Fibroblast of skin of scalp (primary cell): ENCODE data around the gene KRT3.
"Not testable (repeated sequence)": the region's sequence is repeated elsewhere in the genome, so short reads cannot be mapped to it uniquely, and the experiment has no call there.

Source experiments
- DNase-seq: peaks from one replicate; pipeline ENCODE4 v3.0.0-alpha.2; 2013

KRT3 gene

DNA sequence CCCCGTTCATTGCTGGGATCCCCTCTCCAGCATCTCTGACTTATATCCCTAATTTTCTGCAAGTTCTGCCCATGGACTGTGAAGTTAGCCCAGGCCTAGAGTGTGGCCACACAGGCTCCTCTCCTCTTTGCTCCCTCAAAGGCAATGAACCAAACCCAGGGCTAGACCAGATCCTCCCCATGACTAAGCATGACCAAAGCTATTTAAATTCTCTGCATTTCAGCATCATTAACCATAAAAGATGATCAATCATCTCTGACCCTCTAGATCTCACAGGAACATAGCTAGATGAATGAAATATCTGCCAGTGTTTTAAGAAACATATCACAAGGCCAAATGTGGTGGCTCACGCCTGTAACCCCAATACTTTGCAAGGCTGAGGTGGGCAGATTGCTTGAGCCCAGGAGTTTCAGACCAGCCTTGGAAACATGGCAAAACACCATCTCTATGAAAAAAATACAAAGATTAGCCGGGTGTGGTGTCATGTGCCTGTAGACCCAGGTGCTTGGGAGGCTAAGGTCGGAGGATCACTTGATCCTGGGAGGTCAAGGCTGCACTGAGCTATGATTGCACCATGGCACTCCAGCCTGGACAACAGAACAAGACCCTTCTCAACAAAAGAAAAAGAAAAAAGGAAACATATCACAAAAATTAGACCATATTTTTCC, 2.2 kb upstream of the KRT3 start:
- DNase-seq, result peak; percentile 76

DNA sequence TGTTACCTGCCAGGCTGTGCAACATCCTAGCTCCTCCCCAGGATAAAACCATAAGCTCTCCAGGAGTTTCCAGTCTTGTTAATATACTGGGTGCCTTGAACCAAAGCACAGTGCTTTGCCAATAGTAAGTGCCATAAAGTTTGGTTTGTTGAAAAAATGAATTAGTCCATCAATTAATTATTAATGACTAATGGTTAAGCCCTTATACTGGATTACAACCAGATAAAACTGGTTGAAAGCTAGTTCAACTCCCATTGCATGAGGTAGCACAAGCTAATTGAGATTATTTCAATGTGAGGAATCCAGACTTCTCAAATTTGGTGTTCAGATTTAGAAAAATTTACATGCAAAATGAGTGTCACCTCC, 1.6 kb upstream of the KRT3 start:
- no peak for DNase-seq

DNA sequence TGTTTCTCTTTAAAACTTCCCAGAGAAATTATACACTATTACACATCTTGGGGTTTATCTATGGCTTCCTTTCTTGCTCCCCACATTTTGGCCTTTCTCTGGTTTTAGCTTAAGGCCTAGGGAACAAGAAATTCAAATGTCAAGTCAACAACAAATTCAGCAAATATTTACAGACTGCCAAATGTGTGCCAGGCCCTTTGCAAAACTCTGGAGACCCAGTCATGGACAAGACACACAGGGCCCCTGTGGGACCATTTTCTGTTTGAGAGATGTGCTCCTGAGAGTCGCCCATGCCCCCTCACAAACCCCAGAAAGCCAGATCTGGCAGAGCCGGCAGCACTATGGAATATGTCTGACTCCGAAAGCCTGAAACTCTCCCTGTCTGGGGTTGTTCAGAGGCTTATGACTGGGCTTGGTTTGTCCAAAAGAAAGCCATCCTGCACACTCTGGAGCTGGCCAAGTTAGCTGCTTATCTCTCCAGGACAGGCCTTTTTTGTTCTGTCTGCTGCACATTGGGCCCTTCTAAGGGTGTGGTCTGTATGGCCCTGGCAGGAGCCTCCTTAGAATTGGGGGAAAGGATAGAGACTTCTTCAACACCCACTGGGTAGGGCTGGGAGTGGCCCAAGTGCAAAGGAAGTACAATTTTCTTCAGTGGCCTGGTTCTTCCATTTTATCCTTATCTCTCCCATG, 1.1 kb upstream of the KRT3 start:
- DNase-seq, result no peak

DNA sequence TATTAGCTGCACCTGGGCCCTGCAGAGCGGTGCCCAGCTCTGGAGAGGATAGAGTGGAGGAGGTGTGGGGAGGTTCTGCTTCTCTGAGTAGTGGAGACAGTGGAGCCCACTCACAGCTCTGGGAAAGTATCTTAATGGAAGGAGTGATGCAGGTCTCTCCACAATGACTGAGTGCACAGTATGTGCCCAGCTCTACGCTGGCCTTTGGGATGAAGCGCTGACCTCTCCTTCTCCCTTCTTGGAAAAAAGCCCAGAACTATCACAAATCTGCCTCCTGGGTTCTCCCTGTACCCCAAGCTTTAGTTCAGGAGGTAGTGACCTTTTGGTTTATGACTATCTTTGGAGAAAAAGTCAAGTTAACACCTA, 495 bp upstream of the KRT3 start:
- no peak for DNase-seq

DNA sequence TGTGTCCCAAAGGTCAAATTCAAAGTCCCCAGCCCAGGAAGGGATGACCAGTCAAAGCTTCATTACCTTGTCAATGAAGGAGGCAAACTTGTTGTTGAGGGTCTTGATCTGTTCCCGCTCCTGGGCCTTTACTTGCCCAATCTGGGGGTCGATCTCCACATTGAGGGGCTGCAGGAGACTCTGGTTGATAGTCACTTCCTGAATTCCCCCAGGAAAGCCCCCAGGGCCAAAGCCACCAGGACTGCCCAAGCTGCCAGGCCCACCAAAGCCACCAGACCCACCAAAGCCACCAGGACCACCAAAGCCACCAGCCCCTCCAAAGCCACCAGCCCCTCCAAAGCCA, 614 bp downstream of the KRT3 start:
- not testable (repeated sequence) for DNase-seq

DNA sequence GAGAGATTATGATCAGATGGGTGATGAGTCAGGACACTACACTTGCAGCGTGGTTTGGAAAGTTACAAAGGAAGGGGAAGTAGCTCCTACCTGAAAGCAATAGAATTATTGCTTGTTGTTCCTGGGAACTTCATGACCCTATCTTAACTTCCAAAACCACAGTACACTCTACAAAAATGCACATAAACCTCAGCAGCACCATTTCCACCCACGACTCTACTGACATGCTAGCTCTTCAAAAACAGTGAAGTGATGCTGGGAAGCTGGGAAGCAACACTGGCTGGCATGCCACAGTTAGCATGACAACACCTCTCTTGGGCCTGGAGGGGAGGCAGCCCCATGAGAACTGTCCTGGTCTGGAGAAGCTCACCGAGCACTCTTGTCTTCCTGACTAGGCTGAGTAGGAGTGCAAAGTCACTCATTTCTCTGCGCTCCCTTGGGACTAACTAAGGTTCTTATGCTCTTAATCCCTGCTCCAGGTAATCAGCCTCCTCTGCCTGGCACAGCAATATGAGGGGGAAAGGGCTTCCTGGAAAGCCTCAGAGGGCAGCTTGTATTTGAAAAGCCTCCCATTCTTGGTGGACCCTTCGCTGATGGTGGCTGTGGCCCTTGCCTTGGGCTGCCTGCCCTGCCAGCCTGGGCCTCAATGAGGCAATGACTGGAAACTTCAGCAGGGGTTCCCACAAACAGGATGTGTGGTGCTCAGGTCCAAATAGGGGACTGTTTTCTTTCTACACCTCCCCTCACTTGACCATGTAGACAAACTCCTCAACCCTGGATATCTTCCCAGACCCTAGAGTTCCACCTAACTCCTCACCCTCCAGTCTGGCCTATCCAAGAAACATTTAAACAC, 1.2 kb downstream of the KRT3 start:
- DNase-seq, result peak; percentile 28

DNA sequence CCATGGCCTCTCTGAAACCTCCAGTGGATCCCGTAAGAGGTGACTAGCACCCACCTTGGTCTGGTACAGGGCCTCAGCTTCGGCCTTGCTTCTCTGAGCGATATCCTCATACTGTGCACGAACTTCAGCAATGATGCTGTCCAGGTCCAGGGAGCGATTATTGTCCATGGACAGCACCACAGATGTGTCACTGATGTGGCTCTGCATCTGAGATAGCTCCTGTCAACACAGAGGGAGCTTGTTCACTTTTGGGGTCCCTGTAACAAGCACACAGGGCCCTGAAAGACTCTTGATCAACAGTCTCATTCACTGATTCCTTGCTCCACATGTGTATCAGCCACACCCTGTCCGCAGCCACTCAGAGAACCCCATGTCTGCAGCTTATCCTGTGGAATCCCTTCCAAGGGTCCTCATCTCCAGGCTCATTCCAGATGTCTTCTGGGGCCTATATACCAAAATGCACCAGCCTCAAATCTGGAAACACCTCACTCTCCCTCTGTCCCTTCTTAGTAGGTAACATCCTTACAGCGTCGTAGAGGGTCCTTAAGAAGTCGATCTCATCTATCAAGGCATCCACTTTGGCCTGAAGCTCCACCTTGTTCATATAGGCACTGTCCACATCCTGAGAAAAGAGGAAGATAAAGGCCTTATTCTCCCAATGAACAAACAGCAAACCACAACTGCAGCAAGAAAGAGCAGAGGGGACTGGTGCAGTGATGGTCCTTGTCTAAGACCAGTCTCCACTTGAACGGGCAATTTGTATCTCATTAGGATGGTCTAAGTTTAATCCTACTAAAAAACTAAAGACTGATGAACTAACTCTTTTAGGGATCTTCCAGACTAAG, 3.5 kb downstream of the KRT3 start:
- no peak for DNase-seq

DNA sequence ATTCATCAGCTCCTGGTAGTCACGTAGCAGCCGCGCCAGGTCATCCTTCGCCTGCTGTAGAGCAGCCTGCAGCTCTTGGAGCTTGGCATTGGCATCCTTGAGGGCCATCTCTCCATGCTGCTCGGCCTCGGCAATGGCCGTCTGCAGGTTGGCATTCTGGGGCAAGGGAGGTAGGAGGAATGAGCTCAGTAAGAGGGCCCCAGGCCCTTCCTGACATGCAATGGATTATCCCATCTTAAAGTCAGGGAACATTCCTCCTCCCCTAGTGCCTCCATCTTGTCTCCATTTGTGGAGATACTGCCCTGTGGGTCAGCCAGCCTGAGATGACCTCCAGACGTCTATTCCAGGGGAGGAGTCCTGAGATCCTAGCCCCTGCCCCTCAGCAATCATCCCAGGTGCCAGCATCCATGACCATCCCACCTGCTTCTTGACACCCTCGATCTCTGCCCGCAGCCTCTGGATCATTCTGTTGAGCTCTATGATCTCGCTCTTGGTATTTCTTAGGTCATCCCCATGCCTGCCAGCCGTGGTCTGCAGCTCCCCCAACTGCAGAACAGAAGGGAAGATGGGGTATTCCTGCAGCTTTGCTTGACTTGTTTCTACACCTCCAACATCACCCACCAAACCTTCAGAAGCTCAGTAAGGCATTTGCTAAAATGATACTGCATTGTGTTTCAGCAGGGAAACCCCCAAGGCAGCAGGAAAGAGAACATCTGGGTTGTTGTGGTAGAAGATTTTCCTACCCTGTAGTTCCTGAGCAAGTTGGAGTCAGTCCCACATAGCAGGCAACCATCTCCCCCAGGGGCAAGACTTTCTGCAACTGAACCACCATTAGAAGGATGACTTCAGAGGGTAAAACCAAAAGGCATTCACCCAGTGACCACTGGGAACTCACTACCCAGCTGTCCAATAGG, 4.4 kb downstream of the KRT3 start:
- peak; percentile 10 for DNase-seq

DNA sequence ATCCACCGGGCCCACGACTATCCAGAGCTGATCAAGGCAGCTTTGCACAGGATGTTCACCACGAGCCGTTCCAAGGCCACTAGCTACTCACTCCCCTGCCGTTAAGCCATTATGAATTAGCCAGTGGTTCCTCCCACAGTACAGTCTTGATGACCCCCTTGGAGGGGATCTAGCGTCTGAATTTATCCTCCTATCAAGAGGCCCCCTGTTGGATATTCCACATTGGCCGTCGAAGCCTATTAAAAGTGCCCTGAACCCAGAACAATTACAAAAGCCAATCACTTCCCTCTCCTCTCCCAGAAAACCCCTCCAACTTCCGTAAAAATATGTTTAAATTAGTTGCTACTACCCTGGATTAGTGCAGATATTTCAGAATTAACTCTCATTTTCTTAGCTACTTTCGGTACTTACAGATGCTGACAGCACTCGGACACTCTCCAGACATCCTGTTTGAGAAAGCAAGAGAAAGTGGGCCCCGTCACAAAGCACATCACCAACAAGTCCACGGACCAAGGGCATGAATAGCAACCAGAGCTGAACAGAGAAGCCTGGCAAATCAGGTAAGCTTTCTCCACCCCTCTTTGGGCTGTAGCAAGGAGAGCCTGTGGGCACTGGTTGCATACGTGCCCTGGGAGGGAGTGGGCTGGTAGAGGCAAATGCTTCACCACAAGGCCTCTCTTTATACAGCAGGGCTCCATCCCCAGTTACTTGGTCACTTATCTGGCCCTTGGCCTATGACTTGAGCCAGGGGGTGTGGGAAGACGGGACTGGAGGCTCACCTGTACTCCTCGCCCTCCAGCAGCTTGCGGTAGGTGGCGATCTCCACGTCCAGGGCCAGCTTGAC, 5.3 kb downstream of the KRT3 start:
- DNase-seq, result no peak

DNA sequence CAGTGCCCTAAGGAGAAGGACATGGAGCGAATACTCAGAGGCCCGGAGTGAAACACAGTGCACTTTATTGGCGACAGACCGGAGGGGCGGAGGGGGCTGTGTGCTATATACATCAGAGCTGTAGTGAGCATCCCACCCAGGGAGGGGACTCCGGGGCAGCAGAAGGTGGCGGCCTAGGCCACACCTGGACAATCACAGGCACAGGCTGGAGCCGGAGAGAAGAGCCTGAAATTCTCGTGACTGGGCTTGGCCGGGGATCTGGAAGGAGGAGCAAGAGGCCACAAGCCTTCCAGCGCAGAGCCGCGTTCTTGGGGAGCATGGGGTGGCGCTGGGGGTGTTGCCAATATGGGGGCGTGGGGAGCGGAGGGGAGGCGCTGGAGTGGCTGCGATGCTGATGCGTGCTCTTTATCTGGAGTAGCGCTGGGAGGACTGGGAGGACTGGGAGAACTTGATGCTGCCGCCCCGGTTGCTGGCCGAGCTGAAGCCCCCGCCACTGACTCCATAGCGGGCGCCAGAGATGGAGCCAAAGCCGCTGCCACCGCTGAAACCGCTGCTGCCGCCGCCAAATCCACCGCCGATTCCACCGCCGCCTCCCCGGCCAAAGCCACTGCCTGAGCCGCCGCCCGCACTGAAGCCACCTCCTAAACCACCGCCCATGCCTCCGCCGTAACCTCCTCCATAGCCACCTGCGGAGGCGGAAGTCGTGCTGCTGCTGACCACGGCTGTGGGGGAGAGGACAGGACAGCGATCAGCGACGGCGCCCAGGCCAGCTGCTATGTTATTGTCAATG, 6.1 kb downstream of the KRT3 start:
- DNase-seq, result no peak

DNA sequence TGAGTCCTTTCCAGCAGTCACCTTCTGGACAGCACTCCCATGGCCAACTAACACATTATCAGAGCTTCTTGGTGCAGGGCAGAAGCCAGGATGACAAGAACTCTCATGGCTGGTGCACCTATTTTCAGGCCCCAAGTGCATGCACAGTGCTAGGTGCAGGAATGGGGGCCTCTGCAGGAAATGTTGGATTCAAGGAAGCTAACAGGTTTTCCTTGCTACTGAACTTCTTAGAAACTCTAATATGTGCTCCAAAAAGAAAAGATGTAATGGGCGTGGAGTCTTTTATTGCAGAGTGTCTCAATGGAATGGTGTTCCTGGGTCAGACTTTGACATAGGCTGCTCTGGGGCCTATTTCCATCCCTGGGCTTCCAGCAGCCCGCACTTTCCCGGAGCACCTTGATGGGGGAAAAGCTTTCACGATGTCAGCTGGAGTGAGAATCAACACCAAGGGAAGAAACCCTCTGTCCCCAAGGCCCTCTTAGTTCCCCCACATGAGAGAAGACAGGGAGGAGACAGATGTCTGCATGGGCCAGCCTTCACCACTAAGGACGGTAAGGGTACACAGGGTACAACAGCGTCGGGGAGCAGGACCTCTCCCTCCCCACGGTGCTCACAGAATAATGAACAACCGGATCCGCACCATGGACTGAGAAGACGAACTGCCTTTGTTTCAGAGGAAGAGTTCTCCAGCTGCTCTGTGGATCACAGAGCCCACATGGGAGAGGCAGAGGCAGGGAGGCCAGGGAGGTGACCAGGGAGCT, 6.9 kb downstream of the KRT3 start:
- no peak for DNase-seq

DNA sequence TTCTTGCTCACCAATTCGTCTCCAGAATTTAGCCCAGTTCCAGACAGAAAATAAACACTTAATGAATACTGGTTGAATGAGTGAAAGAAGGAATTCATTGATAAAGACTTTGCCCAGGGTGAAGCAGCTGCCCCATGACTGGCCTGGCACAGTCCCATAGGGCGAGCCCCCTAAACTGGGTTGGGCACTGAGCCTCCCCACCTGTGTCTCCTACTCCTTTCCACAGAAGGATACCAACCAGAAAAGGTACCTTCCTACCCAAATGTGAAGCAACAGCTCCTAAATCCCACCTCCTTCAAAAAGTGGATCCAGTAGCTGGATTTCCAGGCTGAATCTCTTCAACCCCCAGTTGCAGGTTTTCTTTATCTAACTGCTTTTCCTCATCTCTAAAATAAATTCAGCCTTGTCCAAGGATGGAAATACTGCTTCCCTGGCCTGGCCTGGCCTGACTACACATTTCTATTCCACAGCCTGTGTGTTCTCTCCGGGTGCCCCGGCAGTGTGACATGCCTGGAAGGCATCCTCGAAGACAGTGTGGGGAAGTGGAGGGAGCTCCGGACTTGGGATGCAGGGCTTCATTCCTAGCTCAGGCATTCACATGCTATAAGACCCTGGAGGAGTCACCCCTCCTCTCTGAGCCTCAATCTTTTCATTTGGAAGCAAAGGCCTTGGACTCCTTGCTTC, 7.6 kb downstream of the KRT3 start:
- DNase-seq, result no peak

DNA sequence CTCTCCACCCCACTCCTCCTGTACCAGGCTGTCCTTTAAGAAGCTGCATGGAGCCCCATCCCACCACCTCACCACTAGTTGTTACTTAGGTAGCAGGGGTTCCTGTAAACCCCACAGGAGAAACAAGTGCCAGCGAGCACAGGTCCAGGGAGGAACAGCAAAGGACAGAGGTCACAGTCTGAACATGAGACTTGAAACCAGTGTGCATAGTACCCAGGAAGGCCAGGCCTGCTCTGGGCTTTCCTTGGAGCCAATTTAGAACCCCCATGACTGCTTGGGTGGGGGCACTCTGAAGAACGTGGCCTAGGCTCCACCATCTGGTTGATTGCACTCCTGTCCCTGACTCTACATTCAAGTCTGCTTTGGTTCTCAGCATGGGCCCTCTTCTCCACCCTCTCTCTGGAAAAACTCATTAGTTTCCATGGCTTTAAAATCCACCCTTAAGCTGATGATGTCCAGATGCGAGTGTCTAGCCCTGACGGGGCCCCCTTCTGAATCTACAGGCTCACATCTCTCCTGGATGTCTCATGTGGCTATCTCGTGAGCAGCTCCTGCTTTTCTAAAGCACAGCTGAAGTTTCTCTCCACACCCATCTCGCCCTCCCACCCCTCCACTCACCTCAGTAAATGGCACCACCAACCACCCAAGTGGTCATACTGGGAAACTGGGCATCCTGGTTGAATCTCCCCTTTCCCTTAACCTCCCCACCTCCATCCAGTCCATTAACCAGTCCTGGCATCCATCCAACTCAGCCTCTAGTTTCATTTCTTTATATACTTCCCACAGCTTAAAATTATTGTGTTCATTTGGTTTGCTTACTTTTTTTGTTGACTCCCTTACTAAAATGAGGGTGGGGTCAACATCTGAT, 8.4 kb downstream of the KRT3 start:
- no peak for DNase-seq

DNA sequence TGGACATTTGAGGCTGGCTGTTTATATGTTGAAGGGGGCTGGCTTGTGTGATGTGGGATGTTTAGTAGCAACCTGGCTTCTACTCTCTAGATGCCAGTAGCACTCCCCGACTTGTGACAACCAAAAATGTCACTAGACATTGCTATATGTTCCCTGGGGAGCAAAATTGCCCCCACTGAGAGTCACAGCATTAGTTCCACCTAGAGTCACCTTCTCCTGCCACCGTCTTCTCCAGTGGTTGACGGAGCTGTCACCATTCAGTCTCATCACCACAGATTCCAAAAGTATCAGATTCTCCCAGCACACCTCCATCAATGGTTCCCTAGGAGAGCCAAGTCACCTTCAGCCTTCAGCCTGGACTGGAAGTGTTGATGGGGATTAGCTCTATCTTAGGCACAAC, 11.0 kb downstream of the KRT3 start:
- DNase-seq, result no peak

DNA sequence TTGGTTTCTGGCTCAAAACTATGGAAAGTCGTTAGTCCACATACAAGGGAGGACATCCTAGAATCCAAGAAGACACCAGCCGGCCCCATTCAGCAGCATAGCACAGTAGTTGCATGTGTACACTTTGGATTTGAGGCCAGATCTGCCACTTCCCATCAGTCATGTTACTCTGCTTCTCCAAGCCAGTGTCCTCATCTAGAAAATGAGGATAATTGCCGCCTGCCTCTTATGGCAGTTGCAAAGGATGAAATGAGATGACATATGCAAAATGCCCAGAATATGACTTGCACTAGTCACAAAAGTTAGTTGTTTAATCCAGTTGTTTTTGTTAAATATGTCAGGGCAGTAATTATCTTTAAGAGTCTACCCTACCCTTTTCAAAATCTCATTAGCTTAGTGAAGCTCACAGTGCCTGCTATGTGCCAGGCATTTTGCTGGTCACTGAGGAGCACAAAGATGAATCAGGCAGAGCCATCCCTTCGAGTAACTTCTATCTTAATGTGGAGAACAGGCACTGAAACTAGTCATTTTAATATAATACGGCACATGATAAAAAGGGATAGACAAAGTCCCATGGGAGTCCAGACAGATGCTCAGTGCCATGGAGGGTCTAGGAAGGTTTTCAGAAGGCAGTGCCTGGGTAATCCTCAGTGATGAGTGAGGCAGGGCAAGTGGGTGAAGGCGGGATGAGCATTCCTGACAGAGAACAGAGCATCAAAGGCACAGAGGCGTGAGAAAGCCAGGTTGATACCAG, 12.2 kb downstream of the KRT3 start:
- no peak for DNase-seq

DNA sequence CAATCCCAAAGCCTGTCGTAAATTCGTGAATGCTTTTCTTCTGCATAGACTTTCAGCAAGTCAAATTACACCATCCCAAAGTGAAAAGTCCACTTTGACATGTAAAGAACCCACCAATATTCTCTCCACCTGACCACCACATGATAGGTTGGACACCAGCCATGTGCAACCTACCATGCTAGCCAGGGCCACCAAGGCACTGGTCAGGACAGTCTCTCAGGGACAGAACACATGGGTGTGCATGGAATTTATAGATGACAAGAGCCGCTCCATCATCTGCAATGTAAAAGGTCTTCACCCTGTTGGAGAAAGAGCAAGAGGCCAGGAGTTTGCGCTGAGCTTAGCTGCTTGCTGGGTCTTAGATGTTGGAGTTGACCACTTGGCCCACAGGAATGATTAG, 13.4 kb downstream of the KRT3 start:
- DNase-seq, result no peak
